Adipocyte (in vitro differentiated cells): ENCODE measurements around the gene ROR1.

Experiments
- DNase-seq: peaks from one replicate; pipeline ENCODE4 v3.0.0-alpha.2; 2015; ENCODE audit warnings: low read depth
- H3K27me3 ChIP-seq: replicated peaks from 2 replicates; pipeline ENCODE4 v1.7.0; 2013; ENCODE audit warnings: mild to moderate bottlenecking, low read length, moderate library complexity; ENCODE audit not compliant: control insufficient read depth, insufficient read depth
- H3K36me3 ChIP-seq: 2 replicates; pipeline ENCODE4 v1.7.0; 2013; ENCODE audit warnings: low read length, mild to moderate bottlenecking, moderate library complexity; ENCODE audit not compliant: control insufficient read depth, insufficient read depth, severe bottlenecking
- H3K4me1 ChIP-seq: 2 replicates; pipeline ENCODE4 v1.7.0; 2013; ENCODE audit warnings: mild to moderate bottlenecking, low read length, moderate library complexity; ENCODE audit not compliant: control insufficient read depth, insufficient read depth
- H3K4me3 ChIP-seq: 2 replicates; pipeline ENCODE4 v1.7.0; 2013; ENCODE audit warnings: mild to moderate bottlenecking, low read length, moderate library complexity
- H3K9ac ChIP-seq: 2 replicates; pipeline ENCODE4 v1.7.0; 2013; ENCODE audit warnings: mild to moderate bottlenecking, low read length, moderate library complexity
- H3K9me3 ChIP-seq: 2 replicates; pipeline ENCODE4 v1.7.0; 2013; ENCODE audit warnings: mild to moderate bottlenecking, low read length, moderate library complexity; ENCODE audit not compliant: control insufficient read depth

The ROR1 gene

DNA sequence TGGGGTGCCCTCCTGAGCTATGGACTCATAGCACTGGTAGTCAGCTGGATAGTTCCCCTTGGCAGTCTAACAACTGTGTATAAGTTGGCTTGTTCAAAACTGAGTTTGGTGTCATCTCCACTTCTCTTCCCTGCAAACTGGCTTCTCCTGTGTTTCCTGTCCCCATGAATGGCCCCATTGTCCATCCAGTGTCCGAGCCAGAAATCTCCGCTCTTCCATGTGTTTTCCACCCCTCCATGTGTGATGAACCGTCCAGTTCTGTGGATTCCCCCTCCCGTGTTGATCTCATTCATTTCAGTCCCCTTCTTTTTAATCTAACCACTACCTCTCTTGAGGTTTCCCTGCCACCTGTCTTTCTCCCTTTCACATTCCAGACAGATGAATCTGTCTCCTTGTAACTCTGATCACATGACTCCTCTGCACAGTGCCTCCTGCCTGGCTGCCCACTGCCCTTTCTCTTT, 195.7 kb downstream of the ROR1 start:
- Histone ChIP-seq H3K36me3 (no peaks in the 10 kb centered on the region), H3K4me1 (peaks cover 16% of the 10 kb centered on the region), H3K9ac (no peak overlapping the region), H3K27me3 (no peaks in the 10 kb centered on the region), H3K4me3 (no peak overlapping the region), H3K9me3 (no peaks in the 10 kb centered on the region)
- no peak for DNase-seq

DNA sequence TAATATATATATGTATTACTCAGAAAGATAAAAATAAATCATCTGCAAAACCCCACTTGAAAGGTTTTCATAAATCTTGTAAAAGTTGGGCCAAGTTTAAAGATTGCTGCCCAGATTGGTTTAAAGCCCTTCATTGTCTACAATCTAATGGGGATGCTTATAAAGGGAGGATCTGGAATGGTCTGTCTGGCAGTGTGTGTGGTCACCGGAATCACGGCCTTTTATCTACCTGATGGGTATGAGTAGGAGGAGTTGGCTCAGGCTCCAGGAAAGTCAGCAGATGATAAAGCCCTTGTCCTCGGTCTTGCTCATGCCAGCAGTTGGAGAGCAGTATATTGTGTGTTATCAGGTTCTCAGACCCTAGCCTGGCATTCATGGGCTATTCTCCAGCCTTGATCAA, 197.7 kb downstream of the ROR1 start:
- Histone ChIP-seq H3K36me3 (no peaks in the 10 kb centered on the region), H3K9me3 (no peaks in the 10 kb centered on the region), H3K4me3 (no peak overlapping the region), H3K9ac (no peak overlapping the region), H3K4me1 (peaks cover 16% of the 10 kb centered on the region), H3K27me3 (no peaks in the 10 kb centered on the region)
- no peak for DNase-seq

- Histone ChIP-seq H3K9ac (no peak overlapping the region), H3K36me3 (no peaks in the 10 kb centered on the region), H3K27me3 (no peaks in the 10 kb centered on the region), H3K9me3 (no peaks in the 10 kb centered on the region), H3K4me1 (peaks cover 16% of the 10 kb centered on the region), H3K4me3 (no peak overlapping the region)
- no peak for DNase-seq
These were observed 199.2 kb downstream of the ROR1 start for GRCh38 chr1:63973005-63973419.

GRCh38 chr1:63974966-63975365, 201.1 kb downstream of the ROR1 start:
- H3K4me1 ChIP-seq, result no peaks in the 10 kb centered on the region
- no peaks in the 10 kb centered on the region for H3K36me3 ChIP-seq
- no peak overlapping the region for H3K4me3 ChIP-seq

DNA sequence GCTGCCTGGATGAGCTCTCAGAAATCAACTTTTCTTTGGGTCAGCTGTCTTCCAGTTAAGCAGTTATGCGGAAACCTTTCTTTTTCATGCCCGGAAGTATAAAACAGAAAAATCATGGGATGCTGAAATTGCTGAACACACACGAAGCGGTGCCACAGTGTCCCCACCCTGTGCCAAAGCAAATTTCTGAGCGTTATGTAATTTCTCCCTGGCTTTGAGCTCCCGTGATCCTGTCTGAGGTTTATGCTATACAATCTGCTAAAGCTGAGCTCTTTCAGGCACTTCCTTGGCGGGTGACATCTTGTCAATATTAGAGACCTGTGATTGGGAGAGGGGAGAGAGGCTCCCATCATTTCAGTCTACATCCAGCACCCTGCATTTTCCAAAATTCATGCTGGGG, 201.7 kb downstream of the ROR1 start:
- DNase-seq, result no peak
- H3K36me3 ChIP-seq, result no peaks in the 10 kb centered on the region
- no peaks in the 10 kb centered on the region for H3K9me3 ChIP-seq
- H3K27me3 ChIP-seq, result no peaks in the 10 kb centered on the region
- no peaks in the 10 kb centered on the region for H3K4me1 ChIP-seq
- H3K4me3 ChIP-seq, result no peak overlapping the region
- H3K9ac ChIP-seq, result no peak overlapping the region

More at GRCh38 chr1:63974966-63975365, 201.1 kb downstream of the ROR1 start:
- Histone ChIP-seq H3K9ac (no peak overlapping the region), H3K27me3 (no peaks in the 10 kb centered on the region), H3K9me3 (no peaks in the 10 kb centered on the region)
- DNase-seq, result no peak

- Histone ChIP-seq H3K4me1 (no peaks in the 10 kb centered on the region), H3K9ac (no peak overlapping the region), H3K9me3 (no peaks in the 10 kb centered on the region), H3K4me3 (no peak overlapping the region), H3K27me3 (no peaks in the 10 kb centered on the region), H3K36me3 (no peaks in the 10 kb centered on the region)
- no peak for DNase-seq
These were observed 202.2 kb downstream of the ROR1 start for GRCh38 chr1:63976006-63976405.

GRCh38 chr1:63977466-63977865, 203.6 kb downstream of the ROR1 start:
- H3K9me3 ChIP-seq, result no peaks in the 10 kb centered on the region
- H3K4me3 ChIP-seq, result no peak overlapping the region
- DNase-seq, result no peak
- H3K36me3 ChIP-seq, result no peaks in the 10 kb centered on the region
- H3K4me1 ChIP-seq, result no peaks in the 10 kb centered on the region
- H3K27me3 ChIP-seq, result no peaks in the 10 kb centered on the region
- H3K9ac ChIP-seq, result no peak overlapping the region

- no peaks in the 10 kb centered on the region for H3K36me3 ChIP-seq
- peaks cover 24% of the 10 kb centered on the region for H3K4me1 ChIP-seq
- no peak overlapping the region for H3K4me3 ChIP-seq
- no peaks in the 10 kb centered on the region for H3K27me3 ChIP-seq
- no peaks in the 10 kb centered on the region for H3K9me3 ChIP-seq
- no peak overlapping the region for H3K9ac ChIP-seq
- no peak for DNase-seq
These were observed 207.1 kb downstream of the ROR1 start for GRCh38 chr1:63980740-63981407.

GRCh38 chr1:63981408-63981773, 207.6 kb downstream of the ROR1 start:
- H3K4me3 ChIP-seq, result no peak overlapping the region

GRCh38 chr1:63982201-63982600, 208.4 kb downstream of the ROR1 start:
- Histone ChIP-seq H3K9me3 (no peaks in the 10 kb centered on the region), H3K4me3 (no peak overlapping the region), H3K27me3 (no peaks in the 10 kb centered on the region), H3K36me3 (no peaks in the 10 kb centered on the region), H3K4me1 (peaks cover 36% of the 10 kb centered on the region), H3K9ac (no peak overlapping the region)
- DNase-seq, result no peak

More at GRCh38 chr1:63981408-63981773, 207.6 kb downstream of the ROR1 start:
- no peak for DNase-seq
- Histone ChIP-seq H3K36me3 (no peaks in the 10 kb centered on the region), H3K9ac (no peak overlapping the region), H3K4me1 (peaks cover 28% of the 10 kb centered on the region), H3K9me3 (no peaks in the 10 kb centered on the region), H3K27me3 (no peaks in the 10 kb centered on the region)

DNA sequence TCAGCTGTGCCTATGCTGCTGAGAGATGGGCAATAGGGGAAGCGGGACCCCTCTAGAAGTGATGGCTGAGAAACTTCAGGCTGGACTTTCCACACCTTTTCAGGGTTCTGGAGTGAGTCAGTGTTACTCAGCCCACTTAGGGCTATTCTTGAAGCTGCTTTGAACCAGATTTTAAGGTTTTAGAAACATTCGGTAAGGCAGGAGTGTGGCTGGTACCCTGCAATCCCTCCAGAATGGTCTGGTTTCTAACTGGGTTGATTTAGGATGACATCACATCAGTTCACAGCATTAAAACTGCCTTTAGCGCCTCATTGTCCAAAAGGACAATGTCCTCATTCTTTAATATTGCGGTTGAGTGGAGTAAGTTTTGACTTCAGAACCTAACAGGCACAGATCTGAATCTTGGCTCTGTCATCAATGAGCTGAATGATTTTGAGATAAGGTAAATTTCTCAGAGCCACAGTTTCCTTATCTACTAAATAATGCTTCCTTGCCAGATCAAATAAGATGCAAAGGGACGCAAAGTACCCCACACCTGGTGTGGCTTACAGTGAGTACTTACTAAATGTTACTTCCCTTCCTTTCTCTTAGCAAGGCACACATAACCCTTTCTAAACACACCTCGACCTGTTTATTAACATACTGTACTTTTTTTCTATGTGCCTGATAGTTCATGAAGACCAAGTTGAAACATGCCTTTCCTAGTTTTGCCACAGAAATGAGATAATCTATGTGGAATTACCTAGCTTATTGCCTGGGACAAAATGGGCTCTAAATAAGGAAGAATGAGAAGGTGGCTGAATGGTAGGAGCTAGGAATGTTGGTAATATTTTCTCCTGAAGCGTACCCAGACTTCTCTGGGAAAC, 209.8 kb downstream of the ROR1 start:
- no peaks in the 10 kb centered on the region for H3K27me3 ChIP-seq
- H3K9ac ChIP-seq, result no peak overlapping the region
- DNase-seq, result no peak
- no peaks in the 10 kb centered on the region for H3K9me3 ChIP-seq
- peaks cover 50% of the 10 kb centered on the region for H3K4me1 ChIP-seq
- H3K4me3 ChIP-seq, result no peak overlapping the region
- H3K36me3 ChIP-seq, result no peaks in the 10 kb centered on the region
